Ureter (tissue), 1 donor: ENCODE measurements around the gene PPIL1. TPM values are rescaled to one million over a fixed set of nuclear protein-coding genes. Genes with fewer than 3 reads are reported as not detected.

Experiments
- DNase-seq: peaks from one replicate; pipeline ENCODE4 v3.0.0-alpha.2; 2020; ENCODE audit warnings: low spot score
- total RNA-seq: library from RNA; stranded (reverse); gene quantifications from one replicate; pipeline ENCODE4 v1.2.4, GENCODE V29; 2023
- donor health status: DM: yes; HTN: yes; CAD: no.

Gene PPIL1
- total RNA-seq, 1 donor from 2014 or later: 39.1 TPM

DNA sequence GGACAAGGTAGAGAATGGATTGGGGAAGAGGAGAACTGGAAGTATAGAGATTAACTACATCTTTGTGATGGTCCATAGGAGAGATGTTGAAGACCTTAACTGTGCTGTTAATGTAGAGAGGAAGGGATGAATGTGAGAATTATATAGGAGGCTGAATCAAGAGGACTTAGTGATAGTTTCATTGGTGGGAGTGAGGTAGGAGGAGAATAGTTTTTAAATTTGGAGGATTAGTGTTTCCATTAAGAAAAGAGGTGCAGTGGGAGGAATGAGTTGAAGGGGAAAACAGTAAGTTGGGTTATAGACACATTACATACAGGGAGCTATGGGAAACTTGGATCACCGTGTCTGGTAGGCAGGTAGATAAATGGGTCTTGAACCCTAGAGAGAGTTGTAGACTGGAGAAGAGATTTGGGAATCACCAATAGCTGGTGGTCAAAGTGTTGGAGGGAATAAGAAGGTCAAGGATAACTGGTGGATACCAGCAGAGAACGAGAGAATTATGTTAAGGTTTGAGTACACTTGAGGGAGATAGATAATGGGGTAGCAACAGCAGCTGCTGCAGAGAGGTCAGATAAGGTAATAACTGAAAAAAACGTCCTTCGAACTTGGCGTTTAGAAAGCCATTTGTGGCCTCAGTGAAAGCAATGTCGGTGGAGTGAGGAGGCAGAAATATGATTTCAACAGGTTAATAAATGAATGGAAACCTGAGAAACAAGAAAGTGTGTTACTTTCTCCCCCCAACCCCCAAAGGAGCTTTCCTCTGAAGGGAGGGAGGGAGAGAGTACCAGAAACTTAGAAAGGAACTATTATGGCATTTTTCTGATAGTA is 14.3 kb upstream of the PPIL1 start:
- no peak for DNase-seq

- DNase-seq: no peak
Observed at GRCh38 chr6:36888115-36888643, 13.6 kb upstream of the PPIL1 start.

- DNase-seq: no peak
Observed at GRCh38 chr6:36886950-36887618, 12.5 kb upstream of the PPIL1 start.

- peak; percentile 98 for DNase-seq
Observed at GRCh38 chr6:36885461-36886401, 11.1 kb upstream of the PPIL1 start, which contains the start of gene C6orf89. C6orf89 (plus strand) TSS chr6:36885952; CDS start chr6:36899445, 13,493 bp downstream.

GRCh38 chr6:36884610-36885009 is 10.0 kb upstream of the PPIL1 start:
- DNase-seq: no peak

- DNase-seq: no peak
Observed at GRCh38 chr6:36875250-36875633, 639 bp upstream of the PPIL1 start.

GRCh38 chr6:36873612-36874442 is 776 bp downstream of the PPIL1 start:
- no peak for DNase-seq

- no peak for DNase-seq
Observed at GRCh38 chr6:36873115-36873514, 1.5 kb downstream of the PPIL1 start.

DNA sequence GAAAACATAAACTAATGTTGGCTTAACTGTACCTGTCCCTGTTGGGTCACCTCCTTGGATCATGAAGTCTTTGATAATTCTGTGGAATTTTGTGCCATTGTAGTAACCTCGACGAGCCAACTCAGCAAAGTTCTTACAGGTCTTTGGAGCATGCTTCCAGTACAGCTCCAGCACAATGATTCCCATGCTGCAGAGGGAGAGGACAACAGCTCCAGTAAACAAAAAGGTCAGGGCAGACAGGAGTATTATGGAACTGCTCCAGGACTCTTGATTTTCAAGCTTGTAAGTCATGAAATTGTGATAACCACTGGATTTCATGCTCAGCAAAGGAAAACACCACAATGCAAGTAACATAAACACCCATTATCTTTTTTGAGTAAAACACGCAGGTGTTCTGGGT is 2.9 kb downstream of the PPIL1 start:
- DNase-seq: no peak

GRCh38 chr6:36867471-36868224 is 7.0 kb downstream of the PPIL1 start:
- DNase-seq: no peak

DNA sequence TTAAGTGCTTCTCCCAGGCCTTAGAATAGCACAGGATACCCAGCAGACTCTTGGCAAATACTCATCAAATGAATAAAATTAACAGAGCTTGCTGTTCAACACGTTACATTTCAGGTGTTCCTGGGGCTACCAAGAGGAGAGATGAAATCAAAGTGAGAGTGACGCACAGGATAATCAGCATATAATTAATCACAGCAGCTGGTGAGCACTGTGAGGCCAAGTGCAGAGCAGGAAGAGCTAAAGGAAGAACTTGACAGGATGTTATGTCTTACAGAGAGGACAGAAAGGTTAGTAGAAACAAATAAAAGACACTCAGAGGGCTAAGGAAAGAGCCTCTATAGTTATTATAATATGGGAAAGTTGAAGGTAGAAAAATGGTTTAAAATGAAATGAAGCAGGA is 8.8 kb downstream of the PPIL1 start:
- no peak for DNase-seq

- DNase-seq: no peak
Observed at GRCh38 chr6:36863670-36864540, 10.7 kb downstream of the PPIL1 start.

DNA sequence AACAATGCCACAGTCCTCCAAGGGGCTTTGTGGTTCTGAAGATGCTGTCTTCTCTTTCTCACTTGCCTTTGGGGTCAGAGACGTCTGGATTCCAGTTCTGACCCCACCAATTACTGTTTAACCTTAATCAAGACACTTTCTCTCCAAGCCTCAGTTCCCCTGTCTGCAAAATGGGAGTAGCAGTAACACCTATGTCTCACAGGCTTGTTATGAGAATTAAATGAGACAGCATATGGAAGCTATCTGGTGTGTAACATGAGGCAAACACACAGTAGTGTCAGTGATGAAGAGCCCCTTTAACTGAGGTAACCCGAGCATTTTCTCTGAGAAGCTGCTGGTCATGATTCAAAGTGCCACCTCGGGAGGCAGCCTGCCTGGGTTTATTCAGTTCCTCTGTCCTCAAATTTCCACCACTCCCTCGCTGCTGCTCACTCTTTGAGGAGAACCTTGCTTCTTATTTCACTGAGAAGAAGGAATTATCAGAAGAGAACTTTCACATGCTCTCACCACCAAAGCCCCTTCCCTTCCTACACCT is 11.7 kb downstream of the PPIL1 start:
- no peak for DNase-seq

DNA sequence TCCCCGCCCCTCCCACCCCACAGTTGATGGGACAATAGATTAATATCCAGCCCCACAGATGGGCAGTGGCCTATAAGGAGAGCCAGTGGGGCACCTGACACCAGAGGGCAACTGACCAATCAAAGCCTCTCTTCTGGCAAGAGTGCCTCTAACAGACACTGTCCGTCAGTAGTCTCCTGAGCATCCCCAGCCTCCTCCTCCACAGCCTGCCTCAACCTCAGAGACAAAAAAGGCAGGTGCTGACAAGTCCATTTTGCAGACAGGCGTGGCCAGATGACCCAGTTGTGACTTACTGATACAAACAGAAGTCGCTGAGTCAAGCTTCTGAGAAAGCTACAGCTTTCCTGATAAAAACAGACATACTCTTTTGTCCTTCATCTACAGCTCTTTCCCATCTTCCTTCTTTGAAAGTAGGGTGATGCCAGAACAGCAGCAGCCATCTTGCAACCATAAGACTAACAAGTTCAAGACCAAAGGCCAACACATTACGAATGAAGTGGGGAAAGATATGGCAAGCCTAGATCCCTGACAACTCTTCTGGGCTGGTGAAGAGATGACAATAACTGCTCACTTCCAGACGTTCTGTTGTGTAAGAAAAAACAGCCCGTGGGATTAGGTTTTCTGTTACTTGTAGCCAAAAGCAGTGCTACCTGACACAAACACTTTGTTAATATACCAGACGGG is 12.3 kb downstream of the PPIL1 start:
- no peak for DNase-seq

DNA sequence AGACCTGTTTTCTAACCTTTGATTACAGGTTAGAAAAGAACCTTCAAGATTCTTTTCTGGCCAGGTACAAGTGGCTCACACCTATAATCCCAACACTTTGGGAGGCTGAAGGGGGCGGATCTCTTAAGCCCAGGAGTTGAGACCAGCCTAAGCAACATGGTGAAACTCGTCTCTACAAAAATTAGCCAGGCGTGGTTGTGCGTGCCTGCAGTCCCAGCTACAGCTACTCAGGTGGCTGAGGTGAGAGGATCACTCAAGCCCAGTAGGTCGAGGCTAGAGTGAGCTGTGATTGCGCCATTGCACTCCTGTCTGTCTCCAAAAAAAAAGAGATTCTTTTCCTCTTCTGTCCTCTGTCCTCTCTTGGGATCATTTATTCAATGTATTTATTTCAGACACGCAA is 14.5 kb downstream of the PPIL1 start:
- DNase-seq: no peak

DNA sequence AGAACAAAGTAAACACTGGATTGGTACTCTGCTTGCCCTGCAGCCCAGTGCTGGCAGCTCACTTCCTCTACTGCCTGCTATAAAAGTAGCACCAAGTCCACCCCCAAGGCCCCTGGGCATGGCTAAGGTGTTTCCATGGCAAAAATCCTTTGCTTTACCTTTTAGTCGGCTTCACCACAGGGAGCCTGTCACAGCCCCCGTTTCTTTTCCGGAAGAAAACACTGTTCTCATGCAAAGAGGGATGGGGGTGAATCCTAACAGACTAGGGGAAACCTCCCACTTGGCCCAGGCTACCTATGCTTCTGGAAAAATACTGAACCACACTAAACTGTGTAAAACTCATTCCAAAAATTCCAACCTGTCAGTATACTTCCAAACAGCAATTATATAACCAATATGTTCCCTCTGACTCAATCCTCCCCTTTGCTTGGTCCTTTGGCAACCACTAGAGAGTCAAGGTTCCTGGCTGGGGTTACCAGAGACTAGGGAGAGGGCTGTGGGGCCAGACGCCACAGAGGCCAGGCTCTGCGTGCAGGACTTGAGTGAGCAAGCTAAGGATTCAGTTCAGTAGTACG is 16.1 kb downstream of the PPIL1 start:
- DNase-seq: peak; percentile 41

GRCh38 chr6:36857325-36857724 is 17.3 kb downstream of the PPIL1 start:
- peak; percentile 5 for DNase-seq

DNA sequence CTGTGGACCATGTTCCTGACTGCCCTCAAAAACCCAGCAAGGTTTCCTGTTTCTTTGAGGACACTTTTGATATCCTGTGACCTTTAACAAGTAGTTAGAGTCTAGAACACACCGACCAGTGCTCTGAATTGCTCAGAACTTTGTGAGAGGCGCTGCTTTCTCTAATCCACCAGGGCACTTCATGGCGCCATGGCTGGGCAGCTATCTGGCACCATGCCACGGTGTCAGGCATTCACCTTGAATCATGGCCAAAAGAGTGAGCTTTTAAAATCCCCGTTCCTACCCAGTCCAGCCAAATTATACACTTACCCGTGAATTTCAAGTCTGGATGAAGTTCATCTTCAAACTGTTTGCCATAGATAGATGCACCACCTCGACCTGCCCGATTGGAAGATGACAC is 18.3 kb downstream of the PPIL1 start:
- no peak for DNase-seq
